Measurements from ENCODE around the gene ADGRG3.
"Not testable (repeated sequence)": the region's sequence is repeated elsewhere in the genome, so short reads cannot be mapped to it uniquely, and the experiment has no call there.

Gene ADGRG3

DNA sequence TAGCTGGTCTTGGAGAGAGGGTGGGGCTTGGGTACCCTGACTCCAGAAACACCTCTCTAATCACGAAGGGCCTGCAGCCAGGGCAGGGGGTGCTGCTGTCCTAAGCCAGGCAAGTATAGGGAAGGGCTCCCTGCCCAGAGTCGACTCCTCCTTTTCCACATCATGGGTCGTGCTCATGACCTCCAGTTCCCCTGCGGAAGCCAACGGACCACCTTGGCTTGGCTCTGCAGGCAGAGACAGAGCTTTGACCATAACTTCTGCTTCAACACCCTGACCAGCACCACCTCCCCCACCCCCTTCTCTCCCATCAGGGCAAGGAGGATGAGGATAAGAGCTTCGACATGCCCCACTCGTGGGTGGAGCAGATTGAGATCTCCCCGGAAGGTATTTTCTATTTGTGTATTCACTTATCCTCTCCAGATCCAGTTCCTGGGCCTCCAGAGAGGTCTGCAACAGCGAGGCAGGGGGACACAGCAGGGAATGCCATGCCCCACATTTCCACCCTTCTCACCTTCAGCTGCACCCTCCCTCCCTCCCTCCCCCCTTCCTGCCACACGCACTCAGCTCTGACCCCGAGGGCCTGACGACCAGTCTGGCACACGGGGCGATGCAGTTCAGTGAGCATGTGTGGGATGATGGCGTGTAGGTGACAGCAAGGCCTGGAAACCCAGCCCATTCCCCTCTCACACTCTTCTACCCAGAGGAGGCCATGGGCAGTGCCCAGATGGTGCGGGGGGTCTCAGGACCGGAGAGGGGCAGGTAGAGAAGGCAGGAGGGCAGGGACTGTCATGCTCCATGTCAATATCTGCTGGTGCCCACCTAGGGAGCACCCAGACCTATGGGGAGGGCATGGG lies 53.5 kb downstream of the ADGRG3 start:
- DNase-seq (ENCODE audit: low spot score), result no peak

DNA sequence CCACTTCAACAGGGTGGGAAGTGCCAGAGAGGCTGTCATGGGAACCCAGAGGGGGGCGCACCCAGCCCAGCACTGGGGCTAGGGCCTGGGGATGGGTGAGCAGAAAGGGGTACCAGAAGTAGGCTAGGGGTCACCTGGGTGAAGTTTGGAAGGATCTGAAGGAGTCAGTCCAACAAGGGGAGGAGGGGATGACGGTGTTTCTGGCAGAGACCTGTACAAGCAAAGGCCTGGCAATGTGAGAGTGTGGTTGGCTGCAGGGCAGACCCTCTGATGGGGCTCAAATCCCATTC lies 54.0 kb downstream of the ADGRG3 start:
- no peak for DNase-seq (ENCODE audit: low spot score)

DNA sequence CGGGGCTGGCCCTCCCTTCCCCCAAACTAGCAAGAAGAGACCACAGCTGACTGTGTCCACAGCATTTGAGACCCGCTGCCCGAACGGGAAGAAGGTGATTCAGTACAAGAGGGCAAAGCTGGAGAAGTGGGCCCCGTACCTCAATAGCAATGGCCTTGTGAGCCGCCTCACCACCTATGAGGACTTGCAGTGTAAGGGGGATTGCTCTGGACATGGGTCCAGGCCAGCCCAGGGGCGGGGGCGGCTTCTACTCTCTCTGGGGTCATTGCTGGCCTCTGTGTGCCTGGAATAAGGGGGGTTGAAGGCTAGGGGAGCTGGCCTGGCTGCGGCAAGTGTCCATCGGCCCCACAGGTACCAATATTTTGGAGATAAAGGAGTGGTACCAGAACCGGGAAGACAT lies 54.5 kb downstream of the ADGRG3 start:
- DNase-seq (ENCODE audit: low spot score), result no peak

DNA sequence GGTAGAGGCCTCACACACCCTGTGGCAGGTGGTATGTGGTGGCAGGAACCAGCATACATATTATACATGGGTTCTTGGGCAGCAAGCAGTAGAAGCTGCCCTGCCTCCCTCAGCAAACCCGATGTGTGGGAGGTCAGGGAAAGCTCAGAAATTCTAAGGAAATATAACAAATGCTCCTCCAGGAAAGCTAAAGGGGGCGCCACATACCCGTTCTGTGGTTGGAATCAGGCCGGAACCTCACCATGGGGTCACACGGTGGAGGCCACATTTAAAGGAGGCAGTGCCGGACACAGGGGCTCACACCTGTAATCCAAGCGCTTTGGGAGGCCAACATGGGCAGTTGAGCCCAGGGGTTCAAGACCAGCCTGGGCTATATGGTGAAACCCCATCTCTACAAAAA lies 55.1 kb downstream of the ADGRG3 start:
- no peak for DNase-seq (ENCODE audit: low spot score)

DNA sequence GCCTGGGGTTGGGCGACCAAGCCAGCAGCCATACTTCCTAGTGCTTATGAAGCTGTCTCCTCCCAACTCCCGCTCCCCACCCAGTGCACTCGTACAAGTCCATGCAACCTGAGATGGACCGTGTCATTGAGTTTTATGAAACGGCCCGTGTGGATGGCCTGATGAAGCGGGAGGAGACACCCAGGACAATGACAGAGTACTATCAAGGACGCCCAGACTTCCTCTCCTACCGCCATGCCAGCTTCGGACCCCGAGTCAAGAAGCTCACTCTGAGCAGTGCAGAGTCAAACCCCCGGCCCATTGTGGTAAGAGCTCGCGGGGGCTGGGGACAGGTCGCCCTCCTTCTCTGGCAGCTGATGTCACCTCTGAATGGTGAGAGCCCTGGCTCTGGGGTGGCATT lies 56.4 kb downstream of the ADGRG3 start:
- DNase-seq (ENCODE audit: low spot score), result no peak

DNA sequence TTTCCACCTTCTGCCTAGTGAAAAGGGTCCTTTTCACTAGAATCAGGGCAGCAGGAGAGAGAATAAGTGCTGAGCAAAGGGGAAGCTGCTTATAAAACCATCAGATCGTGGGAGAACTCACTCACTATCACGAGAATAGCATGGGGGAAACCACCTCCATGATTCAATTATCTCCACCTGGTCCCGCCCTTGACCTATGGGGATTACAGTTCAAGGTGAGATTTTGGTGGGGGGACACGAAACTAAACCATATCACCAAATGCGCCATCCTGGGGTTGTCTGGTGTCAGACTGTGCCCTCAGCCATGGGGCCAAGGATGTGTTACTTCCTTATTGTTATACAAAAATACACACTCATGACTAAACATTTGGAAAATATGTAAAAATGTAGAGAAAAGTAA lies 57.0 kb downstream of the ADGRG3 start:
- DNase-seq (ENCODE audit: low spot score), result no peak

DNA sequence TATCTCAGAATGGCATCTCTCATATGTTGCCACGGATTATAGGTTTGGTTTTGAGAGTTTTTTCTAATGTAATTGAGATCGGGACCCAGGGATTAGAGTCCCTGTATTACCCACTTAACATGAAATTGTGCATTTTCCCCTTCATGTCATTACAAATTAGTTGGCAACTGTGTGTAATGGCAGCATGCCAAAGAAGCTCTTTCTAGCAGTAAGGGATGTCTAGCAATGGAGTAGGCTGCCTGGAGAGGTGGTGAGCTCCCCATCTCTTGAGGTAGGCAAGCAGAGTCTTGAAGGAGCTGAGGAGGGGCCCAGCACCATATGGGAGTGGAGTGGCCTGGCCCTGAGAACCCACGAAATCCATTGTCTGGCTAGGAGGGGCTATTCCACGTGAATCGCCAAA lies 57.4 kb downstream of the ADGRG3 start:
- DNase-seq (ENCODE audit: low spot score), result no peak

DNA sequence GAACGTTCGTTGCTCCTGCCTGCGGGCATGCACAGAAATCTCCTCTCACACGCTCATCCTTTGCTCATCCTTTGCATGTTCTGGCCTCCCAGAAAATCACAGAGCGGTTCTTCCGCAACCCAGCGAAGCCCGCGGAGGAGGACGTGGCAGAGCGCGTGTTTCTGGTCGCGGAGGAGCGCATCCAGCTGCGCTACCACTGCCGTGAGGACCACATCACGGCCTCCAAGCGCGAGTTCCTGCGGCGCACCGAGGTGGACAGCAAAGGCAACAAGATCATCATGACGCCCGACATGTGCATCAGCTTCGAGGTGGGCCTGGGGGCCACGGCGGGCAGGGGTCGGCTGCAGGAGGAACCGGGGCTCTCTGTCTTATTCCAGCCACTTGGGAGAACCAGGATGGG lies 57.9 kb downstream of the ADGRG3 start:
- DNase-seq (ENCODE audit: low spot score), result no peak

DNA sequence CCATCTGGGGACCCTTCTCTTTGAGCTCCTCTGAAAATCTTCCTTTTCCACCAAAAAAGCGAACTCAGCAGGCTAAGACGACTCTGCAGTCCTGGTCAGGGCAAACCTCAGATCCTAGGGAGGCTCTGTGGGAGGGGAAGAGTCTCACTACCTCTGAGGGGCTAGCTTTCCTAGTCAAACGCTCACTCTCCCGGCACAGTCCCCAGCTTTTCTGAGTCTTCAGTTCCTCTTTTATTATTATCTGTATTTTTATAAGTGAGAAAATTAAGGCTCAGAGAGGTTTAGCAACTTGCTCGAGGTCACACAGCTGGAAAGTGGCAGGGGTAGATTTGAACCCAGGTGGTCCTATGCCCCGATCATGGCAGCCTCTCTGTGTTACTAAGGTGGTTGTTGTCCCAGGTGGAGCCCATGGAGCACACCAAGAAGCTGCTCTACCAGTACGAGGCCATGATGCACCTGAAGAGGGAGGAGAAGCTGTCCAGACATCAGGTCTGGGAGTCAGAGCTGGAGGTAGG lies 58.4 kb downstream of the ADGRG3 start:
- no peak for DNase-seq (ENCODE audit: low spot score)

DNA sequence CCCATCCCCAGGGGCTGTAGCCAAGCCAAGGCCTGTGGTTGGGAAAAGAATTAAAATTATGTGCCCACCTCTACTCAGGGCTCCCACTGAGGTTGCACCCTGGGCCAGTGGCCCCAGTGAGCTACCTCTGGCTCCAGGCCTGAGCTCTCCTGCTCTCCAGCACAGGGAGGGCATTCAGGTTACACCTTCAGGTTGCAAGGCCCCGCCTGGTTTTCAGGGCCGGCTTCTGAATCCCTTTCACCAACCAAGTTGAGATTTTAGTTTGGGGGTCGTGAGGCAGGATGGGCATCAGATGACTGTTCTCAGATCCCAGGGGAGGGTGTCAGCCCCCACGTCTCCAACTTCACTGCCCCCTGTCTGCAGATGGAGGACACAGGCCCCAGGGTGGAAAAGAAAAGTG lies 59.5 kb downstream of the ADGRG3 start:
- no peak for DNase-seq (ENCODE audit: low spot score)

DNA sequence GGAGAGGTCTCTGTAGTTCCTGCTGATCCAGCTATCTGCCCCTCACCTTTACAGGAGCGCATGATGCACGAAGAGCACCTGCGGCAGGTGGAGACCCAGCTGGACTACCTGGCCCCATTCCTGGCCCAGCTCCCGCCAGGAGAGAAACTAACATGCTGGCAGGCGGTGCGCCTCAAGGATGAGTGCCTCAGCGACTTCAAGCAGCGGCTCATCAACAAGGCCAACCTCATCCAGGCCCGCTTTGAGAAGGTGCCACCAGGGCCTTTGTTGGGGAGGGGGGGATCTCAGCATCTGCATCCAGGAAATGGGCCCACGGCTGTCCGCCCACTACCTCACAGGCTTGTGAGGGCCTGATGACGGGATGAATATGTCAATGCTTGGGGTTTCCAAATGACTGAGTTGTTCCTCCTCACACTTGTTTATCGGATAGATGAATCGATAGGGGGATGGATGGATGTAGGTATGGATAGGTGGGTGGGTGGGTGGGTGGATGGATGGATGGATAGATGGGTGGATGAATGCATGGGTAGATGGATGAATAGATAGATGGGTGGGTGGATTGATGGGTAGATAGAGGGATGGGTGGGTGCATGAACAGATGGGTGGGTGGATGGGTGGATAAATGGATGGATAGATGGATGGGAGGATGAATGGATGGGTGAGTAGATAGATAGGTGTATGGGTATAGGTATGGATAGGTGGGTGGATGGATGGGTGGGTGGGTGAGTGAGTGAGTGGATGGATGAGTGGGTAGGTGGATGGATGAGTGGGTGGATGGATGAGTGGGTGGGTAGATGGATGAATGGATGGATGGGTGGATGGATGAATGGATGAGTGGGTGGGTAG lies 60.5 kb downstream of the ADGRG3 start:
- no peak for DNase-seq (ENCODE audit: low spot score)

DNA sequence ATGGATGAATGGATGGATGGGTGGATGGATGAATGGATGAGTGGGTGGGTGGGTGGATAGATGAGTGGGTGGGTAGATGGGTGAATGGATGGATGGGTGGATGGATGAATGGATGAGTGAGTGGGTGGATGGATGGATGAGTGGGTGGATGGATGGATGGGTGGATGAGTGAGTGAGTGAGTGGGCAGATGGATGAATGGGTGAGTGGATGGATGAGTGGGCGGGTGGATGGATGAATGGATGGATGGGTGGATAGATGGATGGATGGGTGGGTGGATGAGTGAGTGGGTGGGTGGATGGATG lies 61.0 kb downstream of the ADGRG3 start:
- DNase-seq (ENCODE audit: low spot score), result no peak

DNA sequence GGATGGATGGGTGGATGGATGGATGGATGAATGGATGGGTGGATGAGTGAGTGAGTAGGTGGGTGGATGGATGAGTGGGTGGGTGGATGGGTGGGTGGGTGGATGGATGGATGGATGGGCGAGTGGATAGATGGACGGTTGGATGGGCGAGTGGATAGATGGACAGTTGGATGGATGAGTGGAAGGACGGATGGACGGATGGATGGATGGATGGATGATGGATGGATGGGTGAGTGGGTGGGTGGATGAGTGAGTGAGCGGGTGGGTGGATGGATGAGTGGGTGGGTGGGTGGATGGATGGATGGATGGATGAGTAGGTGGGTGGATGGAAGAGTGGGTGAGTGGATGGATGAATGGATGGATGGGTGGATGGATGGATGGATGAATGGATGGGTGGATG lies 61.7 kb downstream of the ADGRG3 start:
- DNase-seq (ENCODE audit: low spot score), result not testable (repeated sequence)

DNA sequence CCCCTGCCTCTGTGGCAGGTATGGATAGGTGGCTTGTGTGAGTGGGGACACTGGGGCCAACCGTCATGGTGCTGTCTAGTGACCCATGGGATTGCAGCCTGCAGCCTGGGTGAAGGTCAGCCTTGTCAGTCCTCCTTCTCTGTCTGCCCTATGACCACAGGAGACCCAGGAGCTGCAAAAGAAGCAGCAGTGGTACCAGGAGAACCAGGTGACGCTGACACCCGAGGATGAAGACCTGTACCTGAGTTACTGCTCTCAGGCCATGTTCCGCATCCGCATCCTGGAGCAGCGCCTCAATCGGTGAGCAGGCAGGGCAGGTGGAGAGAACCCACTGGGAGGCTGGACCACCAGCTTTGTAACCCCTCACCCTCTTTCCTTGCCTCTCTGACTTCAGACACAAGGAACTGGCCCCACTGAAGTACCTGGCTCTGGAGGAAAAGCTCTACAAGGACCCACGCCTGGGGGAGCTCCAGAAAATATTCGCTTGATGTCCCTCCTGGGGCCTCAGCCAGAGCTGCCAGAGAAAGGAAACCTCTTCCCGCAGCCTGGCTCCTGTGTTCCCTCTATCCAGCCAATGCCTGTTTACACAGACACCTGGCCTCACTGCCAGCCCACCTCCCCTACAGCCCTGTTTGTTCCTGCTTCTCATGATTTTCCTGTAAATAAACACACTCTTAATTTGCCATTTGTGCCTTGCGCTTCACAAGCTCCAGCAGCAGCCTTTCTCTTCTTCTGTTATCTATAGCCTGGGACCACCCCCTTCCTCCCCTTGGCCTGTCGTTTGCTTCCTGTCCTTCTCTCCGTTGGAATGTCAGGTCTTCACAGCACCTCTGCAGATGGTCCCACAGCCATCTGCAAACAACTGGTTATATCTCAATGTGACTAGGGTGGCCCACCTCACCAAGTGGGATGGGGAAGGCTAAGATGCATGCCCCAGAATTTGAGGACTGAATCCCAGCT lies 62.9 kb downstream of the ADGRG3 start:
- no peak for DNase-seq (ENCODE audit: low spot score)

DNA sequence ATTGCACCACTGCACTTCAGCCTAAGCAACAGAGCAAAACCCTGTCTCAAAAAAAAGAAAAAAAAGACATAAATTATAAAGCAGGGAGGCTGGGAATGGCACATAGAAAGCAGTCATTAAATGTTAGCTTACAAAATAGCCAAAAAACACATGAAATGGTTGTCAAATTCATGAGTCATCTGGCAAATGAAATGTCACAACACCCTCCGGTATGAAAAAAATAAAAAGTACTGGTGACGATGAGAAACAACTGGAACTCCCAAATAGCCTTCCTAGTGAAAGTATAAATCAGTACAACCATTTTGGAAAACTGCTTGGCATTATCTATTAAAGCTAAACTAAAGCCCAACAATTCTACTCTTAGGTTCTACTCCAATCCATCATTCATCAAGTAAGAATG lies 63.9 kb downstream of the ADGRG3 start:
- no peak for DNase-seq (ENCODE audit: low spot score)

DNA sequence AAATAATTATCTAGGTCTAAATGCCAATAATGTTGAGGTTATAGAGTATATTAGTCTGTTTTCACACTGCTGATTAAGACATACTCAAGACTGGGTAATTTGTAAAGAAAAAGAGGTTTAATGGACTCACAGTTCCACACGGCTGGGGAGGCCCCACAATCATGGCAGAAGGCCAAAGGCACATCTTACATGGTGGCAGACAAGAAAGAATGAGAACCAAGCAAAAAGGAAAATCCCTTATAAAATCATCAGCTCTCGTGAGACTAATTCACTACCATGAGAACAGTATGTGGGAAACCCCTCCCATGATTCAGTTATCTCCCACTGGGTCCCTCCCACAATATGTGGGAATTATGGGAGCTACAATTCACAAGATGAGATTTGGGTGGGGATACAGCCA lies 64.6 kb downstream of the ADGRG3 start:
- DNase-seq (ENCODE audit: low spot score), result no peak

DNA sequence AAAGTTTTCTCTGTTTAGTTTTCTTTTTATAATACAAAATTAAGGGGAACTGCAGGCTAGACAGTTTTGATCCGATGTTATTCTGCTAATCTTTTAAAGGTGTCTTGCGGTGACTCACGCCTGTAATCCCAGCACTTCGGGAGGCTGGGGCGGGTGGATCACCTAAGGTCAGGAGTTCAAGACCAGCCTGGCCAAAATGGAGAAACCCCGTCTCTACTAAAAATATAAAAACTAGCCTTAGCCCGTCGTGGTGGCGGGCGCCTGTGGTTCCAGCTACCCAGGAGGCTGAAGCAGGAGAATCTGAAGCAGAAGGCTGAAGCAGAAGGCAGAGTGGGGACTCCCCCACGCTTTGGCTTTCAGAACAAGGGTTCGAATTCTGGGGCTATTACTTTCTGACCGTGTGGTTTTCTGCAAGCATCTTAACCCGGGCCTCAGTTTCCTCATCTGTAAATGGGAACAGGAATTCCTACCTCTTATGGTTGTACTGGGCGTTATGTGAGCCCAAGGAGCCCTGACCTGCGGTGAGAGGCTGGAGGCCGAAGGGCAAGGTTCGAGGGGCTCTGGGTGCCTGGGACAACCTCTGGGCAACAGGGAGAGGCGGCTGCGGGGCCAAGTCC lies 66.3 kb downstream of the ADGRG3 start:
- no peak for DNase-seq (ENCODE audit: low spot score)

DNA sequence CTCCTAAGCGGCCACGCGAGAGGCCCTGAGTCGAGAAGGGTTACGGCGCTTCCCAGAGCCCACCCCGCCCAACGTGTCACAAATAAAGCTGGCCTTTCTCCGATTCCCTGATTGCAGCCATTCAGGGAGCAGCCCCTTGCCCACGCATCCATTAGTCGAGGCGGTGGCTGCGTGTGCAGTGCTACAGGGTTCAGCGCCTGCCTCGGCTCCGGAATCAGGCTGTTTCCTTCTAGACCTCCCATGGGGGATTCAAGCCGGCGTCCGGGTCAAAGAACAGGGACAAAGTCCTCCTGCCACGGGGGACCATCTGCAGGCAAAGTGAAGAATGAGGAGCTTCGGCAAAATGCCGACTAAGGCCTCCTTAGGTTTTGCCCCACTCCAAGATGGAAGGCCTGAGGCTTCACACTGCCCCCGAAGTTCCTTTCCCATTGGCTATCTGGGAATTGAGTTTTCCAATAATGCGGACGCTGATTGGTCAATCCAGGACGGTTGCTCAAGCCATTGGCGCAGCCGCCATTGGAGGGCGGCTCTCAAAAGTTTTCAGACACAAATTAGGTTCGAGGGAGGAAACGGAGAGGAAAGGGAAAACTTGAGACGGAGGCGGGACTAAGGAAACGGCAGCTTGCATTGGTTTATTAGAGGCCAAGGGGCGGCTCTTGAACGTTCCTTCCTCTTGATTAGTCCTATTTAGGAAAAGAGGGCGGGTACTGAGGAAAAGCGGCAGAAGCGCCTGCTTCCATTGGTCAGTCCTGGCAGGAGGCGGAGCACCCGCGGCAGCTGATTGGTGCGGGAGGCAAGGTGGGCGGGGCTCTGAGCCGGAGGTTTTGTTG lies 67.0 kb downstream of the ADGRG3 start:
- peak; percentile 100 for DNase-seq (ENCODE audit: low spot score)

DNA sequence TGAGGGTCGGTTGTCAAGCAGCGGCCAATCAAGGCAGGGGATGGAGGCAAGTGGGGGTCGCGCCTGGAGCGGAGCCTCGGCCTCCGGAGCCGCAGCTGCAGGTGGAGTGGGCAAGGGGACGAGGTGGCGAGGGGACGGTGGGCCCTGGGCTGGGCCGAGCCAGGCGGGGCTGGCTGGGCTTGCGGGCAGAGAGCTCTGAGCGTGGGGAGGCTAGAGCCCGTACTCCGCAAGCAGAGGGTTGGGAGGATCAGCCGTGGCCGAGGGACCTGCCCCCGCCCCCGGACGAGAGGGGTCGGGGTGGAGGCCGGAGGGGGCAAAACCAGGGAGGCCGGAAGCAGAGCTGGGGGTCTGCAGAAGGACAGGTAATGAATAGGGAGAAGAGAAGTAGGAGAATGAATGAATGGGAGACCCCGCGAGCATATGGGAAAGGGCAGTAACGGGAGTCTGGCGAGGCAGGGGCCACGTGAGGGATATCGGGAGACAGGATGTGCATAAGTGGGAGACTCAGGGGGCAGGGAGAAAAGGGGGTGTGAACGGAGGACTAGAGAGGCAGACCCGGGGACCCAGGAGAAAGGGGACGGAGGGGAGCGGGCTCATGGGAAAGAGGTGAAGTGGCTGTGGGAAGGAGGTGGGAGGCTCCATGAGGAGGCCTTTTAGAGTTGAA lies 67.8 kb downstream of the ADGRG3 start, which contains the start of gene KATNB1:
KATNB1 (plus strand) TSS at position 16 of the 664 bp plus-strand sequence. CDS start 1,474 bp downstream, outside the sequence.
- DNase-seq (ENCODE audit: low spot score), result no peak

Measured in pons (tissue), 1 donor.